AG04449 (cell line): Measurements from ENCODE around the gene UACA.
"Not testable (repeated sequence)": the region's sequence is repeated elsewhere in the genome, so short reads cannot be mapped to it uniquely, and the experiment has no call there.

ENCODE experiments used
- CTCF ChIA-PET: fragments of 350-600 bp; formaldehyde crosslinking; extraction: SDS; loops from one replicate; lab custom pipeline; 2021; ENCODE audit warnings: antibody characterized with exemption; lab: Yijun Ruan, JAX
- POLR2A ChIA-PET: fragments of 400-600, 350-600 bp; formaldehyde crosslinking; extraction: SDS; loops from one replicate; lab custom pipeline; 2020; ENCODE audit warnings: antibody characterized with exemption, inconsistent platforms; lab: Yijun Ruan, JAX
- DNase-seq: peaks from one replicate; pipeline ENCODE4 v3.0.0-alpha.2; 2010; ENCODE audit warnings: low read depth, low spot score
- H3K4me3 ChIP-seq: 2 replicates; pipeline ENCODE4 v1.5.1; 2011; ENCODE audit warnings: low read depth, mild to moderate bottlenecking, control low read depth, low read length
- TF ChIP-seq, protein P1 (sequence below): IDR thresholded peaks from one replicate; pipeline ENCODE4 v1.5.1; 2011; ENCODE audit warnings: mild to moderate bottlenecking, moderate library complexity, low read length, control low read depth, inconsistent platforms; ENCODE audit not compliant: insufficient read depth; ENCODE audit errors: missing control alignments

Gene UACA

DNA sequence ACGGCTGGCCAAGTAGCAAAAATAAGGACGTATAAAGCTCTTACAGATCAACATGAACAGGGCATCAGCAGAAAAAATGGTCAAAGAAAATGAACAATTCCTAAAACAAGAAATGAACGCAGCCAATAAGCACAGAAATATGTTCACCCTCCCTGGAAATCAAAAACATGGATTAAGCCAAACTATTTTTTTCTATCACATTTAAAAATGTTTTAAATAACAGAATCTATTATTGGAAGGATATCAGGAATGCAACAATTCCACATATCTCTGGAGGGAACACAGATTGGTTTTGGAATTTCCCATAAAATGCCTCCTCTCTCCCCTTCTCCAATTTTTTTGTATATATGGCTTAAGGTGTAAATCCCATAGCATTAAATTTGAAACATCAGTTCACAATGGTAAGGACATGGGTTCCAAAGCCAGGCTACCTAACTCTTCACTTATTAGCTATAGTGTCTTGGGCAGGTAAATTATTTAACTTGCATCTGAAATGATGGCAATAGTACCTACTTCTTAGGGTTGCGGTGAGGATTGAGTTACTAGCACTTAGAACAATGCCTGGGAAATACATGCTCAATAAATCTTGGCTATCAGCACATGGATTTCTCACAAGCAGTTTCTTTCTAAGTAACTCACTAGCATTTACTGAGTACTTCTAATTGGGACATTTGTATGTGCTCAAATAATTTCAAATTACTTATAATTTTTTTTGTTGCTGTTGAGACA lies 10.1 kb downstream of the UACA start:
- no peak overlapping the region for H3K4me3 ChIP-seq
- DNase-seq = no peak
- TF ChIP-seq, protein P1, sequence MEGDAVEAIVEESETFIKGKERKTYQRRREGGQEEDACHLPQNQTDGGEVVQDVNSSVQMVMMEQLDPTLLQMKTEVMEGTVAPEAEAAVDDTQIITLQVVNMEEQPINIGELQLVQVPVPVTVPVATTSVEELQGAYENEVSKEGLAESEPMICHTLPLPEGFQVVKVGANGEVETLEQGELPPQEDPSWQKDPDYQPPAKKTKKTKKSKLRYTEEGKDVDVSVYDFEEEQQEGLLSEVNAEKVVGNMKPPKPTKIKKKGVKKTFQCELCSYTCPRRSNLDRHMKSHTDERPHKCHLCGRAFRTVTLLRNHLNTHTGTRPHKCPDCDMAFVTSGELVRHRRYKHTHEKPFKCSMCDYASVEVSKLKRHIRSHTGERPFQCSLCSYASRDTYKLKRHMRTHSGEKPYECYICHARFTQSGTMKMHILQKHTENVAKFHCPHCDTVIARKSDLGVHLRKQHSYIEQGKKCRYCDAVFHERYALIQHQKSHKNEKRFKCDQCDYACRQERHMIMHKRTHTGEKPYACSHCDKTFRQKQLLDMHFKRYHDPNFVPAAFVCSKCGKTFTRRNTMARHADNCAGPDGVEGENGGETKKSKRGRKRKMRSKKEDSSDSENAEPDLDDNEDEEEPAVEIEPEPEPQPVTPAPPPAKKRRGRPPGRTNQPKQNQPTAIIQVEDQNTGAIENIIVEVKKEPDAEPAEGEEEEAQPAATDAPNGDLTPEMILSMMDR = no peak
- CTCF ChIA-PET = interaction anchor here (0.9 to 2.6 kb wide), 5 partner anchors 24 to 72 kb away, joined by 3 to 19 read pairs (median 3); no protein-coding TSS in a partner anchor
- POLR2A ChIA-PET = no interaction called here

DNA sequence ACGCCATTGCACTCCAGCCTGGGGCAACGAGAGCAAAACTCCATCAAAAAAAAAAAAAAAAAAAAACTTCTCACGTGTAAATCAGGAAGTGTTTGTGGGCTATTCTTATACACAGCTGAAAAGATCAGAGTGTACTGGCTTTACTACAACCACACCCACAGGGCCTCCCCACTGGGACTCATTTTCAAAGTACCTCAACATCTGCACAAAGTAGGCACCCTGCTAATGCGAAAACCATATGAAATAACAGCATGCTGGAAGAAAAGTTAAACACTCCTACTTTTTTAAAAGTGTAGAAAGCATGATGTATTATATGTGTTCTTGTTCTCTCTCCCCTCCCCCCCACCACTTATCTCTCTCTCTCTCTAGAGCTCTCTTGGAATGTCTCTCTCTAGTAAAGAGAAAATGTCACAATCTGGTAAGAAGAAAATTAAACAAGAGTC lies 11.1 kb downstream of the UACA start:
- CTCF ChIA-PET = interaction anchor here (0.6 to 1.4 kb wide), 3 partner anchors 29 to 59 kb away, joined by 3 to 4 read pairs (median 3); no protein-coding TSS in a partner anchor
- TF ChIP-seq, protein P1 = no peak
- DNase-seq = no peak
- H3K4me3 ChIP-seq = no peak overlapping the region
- POLR2A ChIA-PET = interaction anchor here (0.6 kb wide), 1 partner anchor 25 kb away, joined by 3 read pairs; no protein-coding TSS in a partner anchor

DNA sequence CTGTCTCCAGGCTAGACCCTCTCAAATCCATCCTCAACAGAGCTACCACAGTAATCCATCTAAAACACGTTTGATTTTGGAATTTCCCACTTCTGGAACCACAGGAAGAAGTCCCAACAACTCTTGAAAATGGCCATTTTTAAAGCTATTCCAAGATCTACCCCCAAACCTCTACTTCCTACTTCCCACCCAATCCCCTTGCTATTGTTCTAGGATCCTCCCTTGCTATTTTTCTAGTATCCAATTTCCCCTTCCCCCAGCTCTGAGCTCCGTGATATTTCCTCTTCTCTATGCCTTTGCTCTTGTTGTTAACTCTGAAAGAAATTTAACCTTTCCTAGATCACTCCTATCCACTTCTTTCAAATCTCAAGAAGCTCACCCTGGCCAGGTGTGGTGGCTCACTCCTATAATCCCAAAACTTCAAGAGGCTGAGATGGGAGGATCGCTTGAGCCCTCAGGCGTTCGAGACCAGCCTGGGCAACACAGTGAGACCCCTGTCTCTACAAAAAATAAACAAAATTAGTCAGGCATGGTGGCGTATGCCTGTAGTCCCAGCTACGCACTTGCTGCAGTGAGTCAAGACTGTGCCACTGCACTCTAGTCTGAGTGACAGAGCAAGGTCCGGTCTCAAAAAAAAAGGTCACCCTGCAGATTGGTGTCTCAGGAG lies 13.0 kb downstream of the UACA start:
- ChIA-PET POLR2A (interaction anchor here (0.7 kb wide), 1 partner anchor 431 kb away, joined by 6 read pairs; no protein-coding TSS in a partner anchor), CTCF (interaction anchor here (1.0 to 1.4 kb wide), 5 partner anchors 16 to 124 kb away, joined by 3 to 6 read pairs (median 4); no protein-coding TSS in a partner anchor)
- H3K4me3 ChIP-seq = no peak overlapping the region
- TF ChIP-seq, protein P1 = no peak
- DNase-seq = no peak

DNA sequence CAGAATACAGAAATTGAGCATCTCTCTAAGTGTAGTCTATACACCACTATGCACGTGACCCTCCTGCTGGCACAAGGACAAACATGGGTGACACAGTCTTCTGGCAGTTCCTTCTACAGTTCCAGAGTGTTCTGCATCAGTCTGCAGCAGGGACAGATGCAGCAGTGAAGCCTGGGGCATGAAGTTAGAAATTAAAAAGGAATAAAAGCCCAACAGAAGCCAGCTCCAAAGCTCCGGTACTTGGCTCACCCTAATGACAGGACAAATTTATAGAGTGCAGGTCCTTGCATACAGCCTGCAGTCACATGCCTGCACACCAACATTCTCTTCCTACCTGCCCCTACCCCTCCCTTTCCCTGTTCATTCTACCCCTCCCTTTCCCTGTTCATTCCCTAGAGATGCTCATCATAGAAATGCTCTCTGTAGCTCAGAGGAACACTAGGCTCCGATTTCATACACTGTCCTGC lies 15.0 kb downstream of the UACA start:
- TF ChIP-seq, protein P1 = no peak
- ChIA-PET POLR2A (no interaction called here), CTCF (interaction anchor here (0.8 to 2.8 kb wide), 4 partner anchors 9 to 64 kb away, joined by 3 to 12 read pairs (median 8); no protein-coding TSS in a partner anchor)
- no peak for DNase-seq
- H3K4me3 ChIP-seq = no peak overlapping the region

DNA sequence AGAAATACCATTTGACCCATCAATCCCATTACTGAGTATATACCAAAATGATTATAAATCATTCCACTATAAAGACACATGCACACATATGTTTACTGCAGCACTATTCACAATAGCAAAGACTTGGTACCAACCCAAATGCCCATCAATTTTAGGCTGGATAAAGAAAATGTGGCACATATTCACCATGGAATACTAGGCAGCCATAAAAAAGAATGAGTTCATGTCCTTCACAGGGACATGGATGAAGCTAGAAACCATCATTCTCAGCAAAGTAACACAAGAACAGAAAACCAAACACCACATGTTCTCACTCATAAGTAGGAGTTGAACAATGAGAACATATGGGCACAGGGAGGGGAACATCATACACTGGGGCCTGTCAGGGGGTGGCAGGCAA lies 16.8 kb downstream of the UACA start:
- CTCF ChIA-PET = interaction anchor here (1.1 to 1.8 kb wide), 2 partner anchors 24 to 65 kb away, joined by 4 to 5 read pairs; no protein-coding TSS in a partner anchor
- H3K4me3 ChIP-seq, DNase-seq, POLR2A ChIA-PET: not testable (repeated sequence)

DNA sequence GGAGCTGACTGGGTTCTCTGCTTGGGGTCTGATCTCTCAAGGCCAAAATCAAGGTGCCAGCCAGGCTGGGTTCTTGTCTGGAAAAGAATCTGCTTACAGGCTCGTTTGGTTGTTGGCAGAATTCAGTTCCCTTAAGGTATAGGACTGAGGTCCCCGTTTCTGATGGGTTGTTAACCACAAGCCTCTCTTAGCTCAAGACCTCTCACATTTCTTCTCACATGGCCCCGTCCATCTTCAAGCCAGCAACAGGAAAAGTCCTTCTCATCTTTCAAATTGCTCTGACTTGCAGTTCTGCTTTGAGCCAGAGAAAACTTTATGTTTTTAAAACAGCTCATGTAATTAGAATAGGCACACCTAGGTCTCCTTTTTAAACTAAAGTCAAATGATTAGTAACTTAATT lies 20.4 kb downstream of the UACA start:
- POLR2A ChIA-PET = no interaction called here
- TF ChIP-seq, protein P1 = no peak
- no peak overlapping the region for H3K4me3 ChIP-seq
- CTCF ChIA-PET = interaction anchor here (0.8 to 3.2 kb wide), 7 partner anchors 16 to 132 kb away, joined by 3 to 20 read pairs (median 4); no protein-coding TSS in a partner anchor
- no peak for DNase-seq
